AG04450 (cell line): ENCODE results near the gene TCN1. TPM values are rescaled to one million over a fixed set of nuclear protein-coding genes. Genes with fewer than 3 reads are reported as not detected.

Experiments used
- CTCF ChIA-PET: fragments of 300-600, 350-600 bp; formaldehyde crosslinking; extraction: SDS; loops from one replicate; lab custom pipeline; 2022; ENCODE audit warnings: antibody characterized with exemption, inconsistent platforms; lab: Charles Lee
- POLR2A ChIA-PET: fragments of 350-600 bp; formaldehyde crosslinking; extraction: SDS; loops from one replicate; lab custom pipeline; 2021; ENCODE audit warnings: antibody characterized with exemption, inconsistent platforms; lab: Yijun Ruan, JAX
- DNase-seq: peaks from one replicate; pipeline ENCODE4 v3.0.0-alpha.2; 2011; ENCODE audit warnings: low read depth, low spot score
- H3K27ac ChIP-seq: one replicate; pipeline ENCODE4 v1.5.1; 2012; ENCODE audit warnings: low read depth, low read length, control low read depth
- H3K27me3 ChIP-seq: one replicate; pipeline ENCODE4 v1.6.0; 2012; ENCODE audit warnings: low read length; ENCODE audit not compliant: control insufficient read depth, insufficient read depth
- H3K4me3 ChIP-seq: 2 replicates; pipeline ENCODE4 v1.5.1; 2011; ENCODE audit warnings: mild to moderate bottlenecking, low read depth, low read length, control low read depth
- H3K9me3 ChIP-seq: 2 replicates; pipeline ENCODE4 v1.5.1; 2012; ENCODE audit warnings: low read length; ENCODE audit not compliant: control insufficient read depth, insufficient read depth
- polyA plus RNA-seq: library from polyadenylated mRNA; depleted of rRNA; stranded (reverse); fragments of >200 nt; gene quantifications from 2 replicates; pipeline ENCODE4 v1.2.3, GENCODE V29; 2011
- TF ChIP-seq, protein P1 (sequence below): IDR thresholded peaks from 2 replicates; pipeline ENCODE4 v1.5.1; 2011; ENCODE audit warnings: low read depth, low read length, control low read depth, inconsistent platforms

Gene TCN1
- polyA plus RNA-seq, 1 experiment: not detected

- no peak for DNase-seq
- H3K4me3 ChIP-seq: no peak overlapping the region
- TF ChIP-seq, protein P1, sequence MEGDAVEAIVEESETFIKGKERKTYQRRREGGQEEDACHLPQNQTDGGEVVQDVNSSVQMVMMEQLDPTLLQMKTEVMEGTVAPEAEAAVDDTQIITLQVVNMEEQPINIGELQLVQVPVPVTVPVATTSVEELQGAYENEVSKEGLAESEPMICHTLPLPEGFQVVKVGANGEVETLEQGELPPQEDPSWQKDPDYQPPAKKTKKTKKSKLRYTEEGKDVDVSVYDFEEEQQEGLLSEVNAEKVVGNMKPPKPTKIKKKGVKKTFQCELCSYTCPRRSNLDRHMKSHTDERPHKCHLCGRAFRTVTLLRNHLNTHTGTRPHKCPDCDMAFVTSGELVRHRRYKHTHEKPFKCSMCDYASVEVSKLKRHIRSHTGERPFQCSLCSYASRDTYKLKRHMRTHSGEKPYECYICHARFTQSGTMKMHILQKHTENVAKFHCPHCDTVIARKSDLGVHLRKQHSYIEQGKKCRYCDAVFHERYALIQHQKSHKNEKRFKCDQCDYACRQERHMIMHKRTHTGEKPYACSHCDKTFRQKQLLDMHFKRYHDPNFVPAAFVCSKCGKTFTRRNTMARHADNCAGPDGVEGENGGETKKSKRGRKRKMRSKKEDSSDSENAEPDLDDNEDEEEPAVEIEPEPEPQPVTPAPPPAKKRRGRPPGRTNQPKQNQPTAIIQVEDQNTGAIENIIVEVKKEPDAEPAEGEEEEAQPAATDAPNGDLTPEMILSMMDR: no peak
- peaks cover 2% of the 10 kb centered on the region for H3K27me3 ChIP-seq
- no peaks in the 10 kb centered on the region for H3K9me3 ChIP-seq
- no peak overlapping the region for H3K27ac ChIP-seq
- POLR2A ChIA-PET: no interaction called here
- CTCF ChIA-PET: interaction anchor here (1.1 to 1.3 kb wide), 2 partner anchors 14 to 62 kb away, joined by 3 read pairs; no protein-coding TSS in a partner anchor
Measured at GRCh38 chr11:59815754-59816153, 50.5 kb downstream of the TCN1 start.

DNA sequence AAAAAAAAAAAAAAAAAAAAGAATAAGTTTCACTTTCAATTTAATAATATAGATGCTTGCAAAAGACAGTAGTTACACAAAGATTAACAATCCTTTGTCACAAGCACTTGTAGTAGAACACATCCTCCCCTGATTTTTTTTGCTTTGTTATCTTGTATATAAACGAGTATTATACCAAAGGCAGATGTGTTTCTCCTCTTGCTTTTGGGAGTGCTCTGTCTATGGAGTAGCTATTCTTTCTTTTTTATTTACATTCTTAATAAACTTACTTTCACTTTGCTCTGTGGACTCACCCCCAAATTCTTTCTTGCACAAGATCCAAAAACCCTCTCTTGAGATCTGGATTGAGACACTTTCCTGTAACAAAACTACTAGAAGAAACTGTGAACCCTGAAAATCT, 52.3 kb downstream of the TCN1 start:
- CTCF ChIA-PET: interaction anchor here (0.9 kb wide), 1 partner anchor 9 kb away, joined by 3 read pairs; no protein-coding TSS in a partner anchor
- H3K27me3 ChIP-seq: no peaks in the 10 kb centered on the region
- H3K27ac ChIP-seq: no peak overlapping the region
- no peaks in the 10 kb centered on the region; the same call in 1 of the 2 replicates for H3K9me3 ChIP-seq
- TF ChIP-seq, protein P1: no peak
- no peak for DNase-seq
- 0 out of 2 replicates have a peak overlapping the region, but pooled peaks have one; percentile 15 for H3K4me3 ChIP-seq
- POLR2A ChIA-PET: no interaction called here

DNA sequence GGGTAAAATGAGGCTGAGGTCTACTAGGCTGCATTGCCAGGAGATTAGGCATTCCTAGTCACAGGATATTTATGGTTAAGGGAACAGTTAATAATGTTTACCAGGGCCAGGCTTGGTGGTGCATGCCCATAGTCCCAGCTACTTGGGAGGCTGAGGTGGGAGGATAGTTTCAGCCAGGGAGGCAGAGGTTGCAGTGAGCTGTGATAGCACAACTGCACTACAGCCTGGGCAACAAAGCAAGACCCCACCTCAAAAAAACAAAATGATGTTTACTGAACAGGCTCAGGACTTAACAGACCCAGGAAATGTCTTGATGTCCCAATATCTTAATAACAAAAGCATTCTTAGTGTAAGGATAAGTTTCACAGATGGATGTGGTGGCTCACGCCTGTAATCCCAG, 52.9 kb downstream of the TCN1 start:
- POLR2A ChIA-PET: no interaction called here
- CTCF ChIA-PET: no interaction called here
- Histone ChIP-seq H3K4me3 (no peak overlapping the region), H3K9me3 (no peaks in the 10 kb centered on the region; the same call in 1 of the 2 replicates), H3K27me3 (no peaks in the 10 kb centered on the region), H3K27ac (no peak overlapping the region)
- DNase-seq: no peak
- TF ChIP-seq, protein P1: no peak

DNA sequence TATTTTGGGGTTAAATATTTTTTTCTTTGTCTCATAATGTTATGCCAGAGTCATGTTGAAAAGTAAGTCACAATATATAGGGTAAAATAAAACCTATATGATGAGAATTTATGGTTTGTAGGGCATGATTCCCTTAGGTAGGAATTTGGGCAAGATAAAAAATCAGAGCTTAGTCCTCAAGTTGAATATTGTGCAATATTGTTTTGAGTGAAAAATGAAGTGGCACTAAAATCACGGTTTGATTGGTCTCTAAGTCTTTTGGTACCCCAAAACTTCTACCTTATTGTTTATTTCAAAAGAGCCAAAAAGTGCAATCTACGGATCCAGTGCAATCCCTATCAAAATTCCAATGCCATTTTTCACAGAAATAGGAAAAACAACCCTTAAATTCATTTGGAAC, 54.1 kb downstream of the TCN1 start:
- no peaks in the 10 kb centered on the region for H3K27me3 ChIP-seq
- ChIA-PET CTCF (interaction anchor here (6.3 kb wide), 1 partner anchor 58 kb away, joined by 42 read pairs; the partner anchor contains the start of gene STX3), POLR2A (no interaction called here)
- no peaks in the 10 kb centered on the region; the same call in 1 of the 2 replicates for H3K9me3 ChIP-seq
- DNase-seq: no peak
- no peak overlapping the region for H3K27ac ChIP-seq
- no peak overlapping the region for H3K4me3 ChIP-seq
- TF ChIP-seq, protein P1: no peak

DNA sequence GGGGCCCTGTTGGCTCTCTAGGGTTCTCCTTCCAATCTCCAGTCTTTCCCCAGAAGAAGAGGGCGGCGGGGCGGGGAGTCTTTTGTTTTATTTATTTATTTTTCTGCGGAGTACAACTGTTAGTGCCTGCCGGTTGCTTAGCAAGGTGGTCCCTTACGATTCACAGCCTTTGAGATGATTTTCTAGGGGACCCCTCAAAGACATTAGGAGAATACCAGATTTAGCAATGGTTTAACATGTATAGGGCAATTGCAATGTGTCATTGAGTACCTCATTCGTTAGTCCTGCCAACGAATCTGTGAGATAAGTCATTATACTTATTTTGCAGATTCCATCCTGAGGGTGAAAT, 55.4 kb downstream of the TCN1 start:
- Histone ChIP-seq H3K27ac (no peak overlapping the region), H3K9me3 (no peaks in the 10 kb centered on the region; the same call in 1 of the 2 replicates), H3K4me3 (peak overlapping the region; percentile 100), H3K27me3 (no peaks in the 10 kb centered on the region)
- DNase-seq: no peak
- CTCF ChIA-PET: interaction anchor here (0.7 to 6.3 kb wide), 3 partner anchors 9 to 589 kb away, joined by 3 to 42 read pairs (median 6); partner anchors contain the start of gene STX3
- TF ChIP-seq, protein P1: no peak
- POLR2A ChIA-PET: interaction anchor here (0.8 to 1.0 kb wide), 2 partner anchors 10 to 57 kb away, joined by 3 read pairs; no protein-coding TSS in a partner anchor
